GM10266 (cell line): ENCODE data around the gene EFCAB7.
"Not testable (repeated sequence)": the region's sequence is repeated elsewhere in the genome, so short reads cannot be mapped to it uniquely, and the experiment has no call there.

ENCODE experiments used
- DNase-seq: peaks from one replicate; pipeline ENCODE4 v3.0.0; 2012; ENCODE audit errors: extremely low spot score
- CTCF ChIP-seq: IDR thresholded peaks from 2 replicates; pipeline ENCODE4 v1.5.1; 2012; ENCODE audit warnings: mild to moderate bottlenecking, low read depth; ENCODE audit not compliant: control insufficient read depth, insufficient read depth; ENCODE audit errors: missing control alignments

The EFCAB7 gene

GRCh38 chr1:63569640-63570316, 46.5 kb downstream of the EFCAB7 start:
- DNase-seq = no peak
- TF ChIP-seq CTCF = no peak

- not testable (repeated sequence) for DNase-seq
These were observed 49.4 kb downstream of the EFCAB7 start for GRCh38 chr1:63572686-63573085.

DNA sequence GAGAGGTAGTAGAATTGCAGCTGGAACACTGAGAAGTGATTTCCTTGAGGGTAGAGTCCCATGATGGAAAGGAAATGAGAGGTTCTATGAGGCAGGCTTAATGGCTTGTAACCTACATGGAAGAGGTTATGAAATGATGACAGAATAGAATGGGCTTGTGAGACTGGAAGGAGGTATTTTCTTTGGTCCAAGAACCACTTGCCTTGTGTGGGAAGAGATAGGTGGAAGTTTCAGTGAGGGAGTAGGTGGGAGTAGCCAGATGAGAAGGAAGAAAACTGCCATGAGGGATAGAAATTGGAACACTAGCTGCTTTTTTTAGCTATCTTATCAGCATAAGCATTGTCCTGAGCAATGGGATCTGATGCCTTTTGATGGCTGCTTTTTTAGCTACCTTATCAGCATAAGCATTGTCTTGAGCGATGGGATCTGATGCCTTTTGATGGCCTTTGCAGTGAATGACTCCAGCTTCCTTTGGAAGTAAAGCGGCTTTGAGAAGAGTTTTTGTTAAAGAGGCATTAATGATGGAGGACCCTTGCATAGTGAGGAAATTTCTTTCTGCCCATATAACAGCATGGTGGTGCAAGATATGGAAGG, 51.0 kb downstream of the EFCAB7 start:
- DNase-seq = not testable (repeated sequence)

- TF ChIP-seq CTCF = peak; percentile 42
- no peak for DNase-seq
These were observed 52.1 kb downstream of the EFCAB7 start for GRCh38 chr1:63575340-63575826.

DNA sequence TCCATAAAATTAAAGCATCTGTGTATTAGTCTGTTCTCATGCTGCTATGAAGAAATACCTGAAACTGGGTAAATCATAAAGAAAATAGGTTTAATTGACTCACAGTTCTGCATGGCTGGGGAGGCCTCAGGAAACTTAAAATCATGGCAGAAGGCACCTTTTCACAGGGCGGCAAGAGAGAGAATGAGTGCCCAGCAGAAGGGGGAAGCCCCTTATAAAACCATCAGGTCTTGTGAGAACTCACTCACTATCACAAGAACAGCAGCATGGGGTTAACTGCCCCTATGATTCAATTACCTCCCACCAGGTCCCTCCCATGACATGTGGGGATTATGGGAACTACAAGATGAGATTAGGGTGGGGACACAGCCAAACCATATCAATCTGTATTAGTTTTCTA, 63.0 kb downstream of the EFCAB7 start:
- DNase-seq = not testable (repeated sequence)

- no peak for DNase-seq
- no peak for TF ChIP-seq CTCF
These were observed 66.8 kb downstream of the EFCAB7 start for GRCh38 chr1:63590166-63590560.

DNA sequence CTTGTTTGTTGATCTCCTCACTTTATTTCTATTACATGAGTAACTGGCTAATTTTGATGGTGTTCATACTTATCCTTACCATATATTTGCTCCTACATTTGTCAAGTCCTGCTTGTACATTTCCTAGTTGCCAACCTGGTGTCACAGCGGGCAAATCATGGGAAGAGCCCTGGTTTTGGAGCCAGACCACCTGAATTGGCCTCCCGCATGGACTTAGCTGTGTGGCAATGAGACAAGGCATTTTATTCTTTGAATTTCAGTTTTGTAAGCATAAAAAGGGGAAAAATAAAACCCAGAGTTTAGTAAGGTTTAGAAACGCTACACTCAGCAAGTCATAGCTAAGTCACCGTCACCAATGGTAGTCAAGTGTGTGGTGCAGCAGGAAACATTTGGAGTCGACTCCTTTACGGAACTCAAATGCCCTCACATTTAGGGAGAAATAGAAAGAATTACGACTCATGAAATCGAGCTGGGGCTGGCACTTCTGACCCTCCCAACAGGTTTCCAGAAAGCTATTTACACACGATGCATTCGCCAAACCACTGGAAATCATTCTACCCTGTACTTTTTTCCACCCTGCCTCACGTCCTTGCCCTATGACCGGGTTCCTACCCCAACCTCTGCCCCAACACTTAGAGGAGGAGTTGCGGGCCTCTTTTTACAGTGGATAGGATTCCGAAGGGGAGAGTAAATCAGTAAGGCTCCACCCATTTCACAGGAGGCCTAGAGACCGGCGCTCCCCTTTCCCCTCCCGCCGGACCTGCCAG, 69.4 kb downstream of the EFCAB7 start:
- TF ChIP-seq CTCF = no peak
- DNase-seq = no peak

DNA sequence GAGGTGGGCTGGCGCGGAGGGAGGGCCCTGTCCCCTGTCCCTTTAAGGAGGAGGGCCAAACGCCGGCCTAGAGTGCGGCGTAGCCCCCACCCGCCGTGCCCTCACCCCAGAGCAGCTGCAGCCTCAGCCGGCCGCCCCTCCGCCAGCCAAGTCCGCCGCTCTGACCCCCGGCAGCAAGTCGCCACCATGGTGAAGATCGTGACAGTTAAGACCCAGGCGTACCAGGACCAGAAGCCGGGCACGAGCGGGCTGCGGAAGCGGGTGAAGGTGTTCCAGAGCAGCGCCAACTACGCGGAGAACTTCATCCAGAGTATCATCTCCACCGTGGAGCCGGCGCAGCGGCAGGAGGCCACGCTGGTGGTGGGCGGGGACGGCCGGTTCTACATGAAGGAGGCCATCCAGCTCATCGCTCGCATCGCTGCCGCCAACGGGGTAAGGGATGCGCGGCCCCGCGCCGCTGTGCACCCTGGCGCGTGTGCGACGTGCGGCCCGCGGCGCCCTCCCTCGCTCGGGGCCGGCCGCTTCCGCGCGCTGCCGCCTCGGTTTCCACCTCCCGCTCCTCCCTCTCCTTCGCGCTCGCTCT, 70.1 kb downstream of the EFCAB7 start, which contains the start of gene PGM1:
PGM1 (plus strand) TSS at position 109 of the 583 bp plus-strand sequence; CDS start at position 187, 78 bp downstream.
- peak; percentile 80 for DNase-seq
- peak; percentile 12 for TF ChIP-seq CTCF
